H1 (cell line): ENCODE data around the gene MTURN. TPM values are rescaled to one million over a fixed set of nuclear protein-coding genes. Genes with fewer than 3 reads are reported as not detected.

Source experiments
- CTCF ChIA-PET: fragments of 300-600 bp; sonication (Branson Sonifier 250); formaldehyde crosslinking; loops from one replicate; lab custom pipeline; 2021; ENCODE audit not compliant: partially characterized antibody; lab: Charles Lee
- POLR2A ChIA-PET: fragments of 300-600 bp; sonication (Branson Sonifier 250); formaldehyde crosslinking; loops from one replicate; lab custom pipeline; 2021; ENCODE audit warnings: inconsistent platforms; ENCODE audit not compliant: partially characterized antibody; lab: Charles Lee
- DNase-seq, 2 experiments: peaks; one replicate each; pipeline versions ENCODE4 v3.0.0 to v3.0.0-alpha.2; 2010 to 2022; ENCODE audit warnings: low spot score in 2 of 2, low read depth in 1 of 2, mixed read lengths in 1 of 2
- FAIRE-seq: peaks from 2 replicates; lab custom pipeline; 2011; peaks lifted over from hg19 to GRCh38; lab: Jason Lieb, UNC
- H2AFZ ChIP-seq: 2 replicates; pipeline ENCODE4 v1.8.1; 2012; ENCODE audit warnings: low read length, inconsistent platforms
- H2AK5ac ChIP-seq: 2 replicates; pipeline ENCODE4 v1.6.1; 2013; ENCODE audit warnings: low read depth, low read length
- H2BK120ac ChIP-seq: replicated peaks from 2 replicates; pipeline ENCODE3; 2013; ENCODE audit warnings: low read depth, low read length, inconsistent platforms
- H2BK12ac ChIP-seq: 2 replicates; pipeline ENCODE4 v1.6.1; 2013; ENCODE audit warnings: low read depth, low read length
- H2BK15ac ChIP-seq: 2 replicates; pipeline ENCODE4 v1.6.1; 2013; ENCODE audit warnings: low read length
- H2BK20ac ChIP-seq: 2 replicates; pipeline ENCODE4 v1.6.1; 2013; ENCODE audit warnings: low read length
- H2BK5ac ChIP-seq: 2 replicates; pipeline ENCODE4 v1.6.1; 2013; ENCODE audit warnings: low read depth, low read length
- H3K14ac ChIP-seq: 2 replicates; pipeline ENCODE4 v1.6.1; 2013; ENCODE audit warnings: inconsistent platforms; ENCODE audit not compliant: insufficient read length
- H3K18ac ChIP-seq: 2 replicates; pipeline ENCODE4 v1.6.1; 2013; ENCODE audit warnings: low read length; ENCODE audit errors: extremely low read depth
- H3K23ac ChIP-seq: 2 replicates; pipeline ENCODE4 v1.6.1; 2013; ENCODE audit warnings: inconsistent platforms; ENCODE audit not compliant: insufficient read length
- H3K23me2 ChIP-seq: 2 replicates; pipeline ENCODE4 v1.6.1; 2013; ENCODE audit warnings: low read depth, low read length
- H3K27ac ChIP-seq: 2 replicates; pipeline ENCODE4 v1.6.1; 2011; ENCODE audit warnings: low read depth, low read length, inconsistent platforms
- H3K27me3 ChIP-seq, 4 experiments: replicated peaks in 1 of 4; 1 replicate in 1 of 4; 2 replicates in 3 of 4; pipeline versions ENCODE4 v1.6.1 to v1.8.1; 2011 to 2013; ENCODE audit warnings: low read length in 3 of 4, mild to moderate bottlenecking in 3 of 4, inconsistent platforms in 2 of 4, mixed read lengths in 2 of 4, moderate library complexity in 1 of 4; ENCODE audit not compliant: control insufficient read depth in 3 of 4, insufficient read depth in 3 of 4; ENCODE audit errors: extremely low read depth in 1 of 4
- H3K36me3 ChIP-seq, 4 experiments: 2 replicates each; pipeline versions ENCODE4 v1.6.1 to v1.8.1; 2011 to 2013; ENCODE audit warnings: mild to moderate bottlenecking in 4 of 4, low read length in 3 of 4, moderate library complexity in 2 of 4, control low read depth in 1 of 4, inconsistent platforms in 1 of 4; ENCODE audit not compliant: insufficient read depth in 4 of 4, control insufficient read depth in 2 of 4
- H3K4ac ChIP-seq: replicated peaks from 2 replicates; pipeline ENCODE3; 2013; ENCODE audit warnings: low read length, low read depth, mixed read lengths, inconsistent platforms; ENCODE audit not compliant: insufficient read length
- H3K4me1 ChIP-seq, 4 experiments: replicated peaks in 1 of 4; 1 replicate in 1 of 4; 2 replicates in 3 of 4; pipeline versions ENCODE4 v1.6.1 to v1.8.1; 2011 to 2013; ENCODE audit warnings: low read length in 3 of 4, inconsistent platforms in 2 of 4, mixed read lengths in 1 of 4; ENCODE audit not compliant: insufficient read depth in 4 of 4, control insufficient read depth in 3 of 4
- H3K4me2 ChIP-seq, 2 experiments: 2 replicates each; pipeline versions ENCODE4 v1.6.1 to v1.8.1; 2011 to 2013; ENCODE audit warnings: low read depth in 2 of 2, low read length in 2 of 2, control low read depth in 1 of 2, inconsistent platforms in 1 of 2, mild to moderate bottlenecking in 1 of 2; ENCODE audit not compliant: insufficient read depth in 1 of 2
- H3K4me3 ChIP-seq, 4 experiments: fragments of 200-600, 300-600 bp in 1 of 4; sonication (generic), shearing (Covaris generic), sonication (Bioruptor Twin) in 1 of 4; 2 replicates each; pipeline versions ENCODE4 v1.5.1 to v1.8.1; 2011 to 2016; ENCODE audit warnings: low read length in 4 of 4, low read depth in 3 of 4, control low read depth in 2 of 4, inconsistent platforms in 2 of 4, mild to moderate bottlenecking in 2 of 4, mixed read lengths in 1 of 4, moderate library complexity in 1 of 4; ENCODE audit not compliant: insufficient read depth in 2 of 4; ENCODE audit errors: extremely low read depth in 1 of 4
- H3K56ac ChIP-seq: replicated peaks from 2 replicates; pipeline ENCODE3; 2013; ENCODE audit warnings: low read depth, mild to moderate bottlenecking, mixed read lengths, low read length, inconsistent platforms; ENCODE audit not compliant: insufficient read length
- H3K79me1 ChIP-seq: 2 replicates; pipeline ENCODE4 v1.6.1; 2013; ENCODE audit warnings: low read depth, low read length, control low read depth
- H3K79me2 ChIP-seq, 2 experiments: 2 replicates each; pipeline versions ENCODE4 v1.6.1 to v1.8.1; 2012 to 2013; ENCODE audit warnings: low read length in 2 of 2, mild to moderate bottlenecking in 2 of 2, inconsistent platforms in 1 of 2; ENCODE audit not compliant: insufficient read depth in 2 of 2, control insufficient read depth in 1 of 2
- H3K9ac ChIP-seq, 4 experiments: replicated peaks in 1 of 4; 1 replicate in 1 of 4; 2 replicates in 3 of 4; pipeline versions ENCODE4 v1.6.1 to v1.8.1; 2011 to 2013; ENCODE audit warnings: low read depth in 3 of 4, low read length in 3 of 4, control low read depth in 2 of 4, mild to moderate bottlenecking in 2 of 4, moderate library complexity in 2 of 4, inconsistent platforms in 1 of 4; ENCODE audit errors: extremely low read depth in 1 of 4
- H3K9me3 ChIP-seq, 2 experiments: 2 replicates each; pipeline versions ENCODE4 v1.6.1 to v1.8.1; 2012 to 2013; ENCODE audit warnings: mild to moderate bottlenecking in 2 of 2, moderate library complexity in 2 of 2, control low read depth in 1 of 2, inconsistent platforms in 1 of 2, low read depth in 1 of 2, low read length in 1 of 2, mixed read lengths in 1 of 2; ENCODE audit not compliant: insufficient read depth in 2 of 2
- H4K20me1 ChIP-seq, 2 experiments: replicated peaks in 1 of 2; 2 replicates each; pipeline versions ENCODE3 to v1.8.1; 2011 to 2013; ENCODE audit warnings: inconsistent platforms in 2 of 2, low read length in 2 of 2, mild to moderate bottlenecking in 1 of 2; ENCODE audit not compliant: insufficient read depth in 2 of 2, control insufficient read depth in 1 of 2
- H4K5ac ChIP-seq: 2 replicates; pipeline ENCODE4 v1.6.1; 2013; ENCODE audit warnings: low read length, low read depth, mixed read lengths, inconsistent platforms; ENCODE audit not compliant: insufficient read length
- H4K8ac ChIP-seq: 2 replicates; pipeline ENCODE4 v1.8.0; 2013; ENCODE audit warnings: mild to moderate bottlenecking, moderate library complexity, low read length, inconsistent platforms; ENCODE audit not compliant: insufficient read depth; ENCODE audit errors: extremely low read depth
- H4K91ac ChIP-seq: replicated peaks from 2 replicates; pipeline ENCODE3; 2013; ENCODE audit warnings: low read length, mixed read lengths, inconsistent platforms; ENCODE audit not compliant: insufficient read length
- CTCF ChIP-seq, 3 experiments: IDR thresholded peaks; 1 replicate in 2 of 3; 2 replicates in 1 of 3; pipeline versions ENCODE4 v1.5.1 to v1.6.1; 2011; ENCODE audit warnings: low read length in 3 of 3, mild to moderate bottlenecking in 3 of 3, inconsistent platforms in 2 of 3, low read depth in 1 of 3, moderate library complexity in 1 of 3; ENCODE audit not compliant: insufficient read depth in 1 of 3; ENCODE audit errors: control extremely low read depth in 1 of 3
- RAD21 ChIP-seq, 2 experiments: IDR thresholded peaks in 1 of 2; conservative IDR thresholded peaks in 1 of 2; 2 replicates each; pipeline ENCODE4 v1.6.1; 2011; ENCODE audit warnings: low read depth in 2 of 2, low read length in 2 of 2, improper control_type of control experiment in 1 of 2, inconsistent platforms in 1 of 2, mild to moderate bottlenecking in 1 of 2, moderate library complexity in 1 of 2
- TCF12 ChIP-seq: IDR thresholded peaks from 2 replicates; pipeline ENCODE4 v1.6.1; 2011; ENCODE audit warnings: low read depth, mild to moderate bottlenecking, low read length
- whole genome bisulfite sequencing, 2 experiments: shearing (Covaris generic) in 1 of 2; methylation state at CpG; one replicate each; pipeline versions ENCODE4 v1.1.6 to v1.1.7; 2013 to 2015; ENCODE audit warnings: low lambda C conversion rate in 2 of 2, mixed read lengths in 2 of 2, inconsistent platforms in 1 of 2, low coverage in 1 of 2, missing lambda C conversion rate in 1 of 2; ENCODE audit not compliant: insufficient replicate concordance in 2 of 2, insufficient coverage in 1 of 2, insufficient read length in 1 of 2; ENCODE audit errors: extremely low coverage in 1 of 2, missing lambda C conversion rate in 1 of 2; 5-methylcytosine and 5-hydroxymethylcytosine counted together
- polyA plus RNA-seq, 7 experiments: library from polyadenylated mRNA; depleted of rRNA in 3 of 7; stranded (reverse) in 5 of 7; unstranded in 2 of 7; fragments of >200 nt in 5 of 7; fragments of 200-250 nt in 2 of 7; gene quantifications; 1 replicate in 5 of 7; 2 replicates in 1 of 7; 4 replicates in 1 of 7; pipeline versions ENCODE4 v1.2.1 to v1.2.3, GENCODE V29; 2011 to 2013; ENCODE audit warnings: missing spikeins in 2 of 7, mixed read lengths in 2 of 7
- total RNA-seq: library from RNA; stranded (reverse); fragmentation: NEBNext Ultra II Directional; extraction: Animal tissue kit (Norgen Biotek cat#: 25700); gene quantifications from 2 replicates; pipeline ENCODE4 v1.2.1, GENCODE V29; 2021

The MTURN gene
- total and polyA plus RNA-seq, 2 of the 8 experiments (the other 6 are each of a cell fraction or from before 2014, with no cell fraction given) = 2.6 to 5.8 TPM

- Histone ChIP-seq H3K23ac (no peak overlapping the region), H4K5ac (no peak overlapping the region), H3K27ac (no peak overlapping the region), H3K23me2 (no peaks in the 10 kb centered on the region), H3K79me2 (no peaks in the 10 kb centered on the region), H3K4ac (no peak overlapping the region), H3K9me3 (no peaks in the 10 kb centered on the region), H3K18ac (no peak overlapping the region), H2BK20ac (no peak overlapping the region), H4K20me1 (no peaks in the 10 kb centered on the region), H2BK15ac (no peak overlapping the region), H3K79me1 (no peaks in the 10 kb centered on the region), H4K91ac (no peak overlapping the region), H3K27me3 (no peaks in the 10 kb centered on the region), H2BK12ac (no peak overlapping the region), H4K8ac (no peak overlapping the region), H3K14ac (no peak overlapping the region), H2AK5ac (no peak overlapping the region; the same call in 1 of the 2 replicates), H3K4me1 (peaks cover 6 to 12% (median 11%) of the 10 kb centered on the region in 4 experiments), H3K4me2 (no peak overlapping the region), H2AFZ (no peak overlapping the region), H3K9ac (no peak overlapping the region)
- CTCF ChIA-PET = interaction anchor here (0.6 to 2.5 kb wide), 5 partner anchors 11 to 404 kb away, joined by 3 to 10 read pairs (median 4); no protein-coding TSS in a partner anchor
- 67% methylated on average over 6 of the region's 6 CpGs; no CpG with 5 or more reads in 1 of the 2 experiments for WGBS, 2 experiments
- no peak for FAIRE-seq
- POLR2A ChIA-PET = interaction anchor here (1.0 kb wide), 1 partner anchor 9 kb away, joined by 3 read pairs; no protein-coding TSS in a partner anchor
- DNase-seq = no peak
- TF ChIP-seq CTCF (IDR thresholded peaks at IDR 0.05; ENCODE audit: control extremely low read depth in 1 of 3, insufficient read depth in 1 of 3, low read depth in 1 of 3, low read length in 3 of 3) = peak in 2 of 3 experiments; percentile 18 to 51; a peak in 2 of 4 replicates
- peak in 1 of 2 experiments; percentile 2; a peak in 2 of 4 replicates for TF ChIP-seq RAD21 (IDR thresholded peaks at IDR 0.05 in 1 of 2, conservative IDR thresholded peaks at IDR 0.05 in 1 of 2; ENCODE audit: low read depth in 2 of 2, low read length in 2 of 2)
- TF ChIP-seq TCF12 = no peak
- TF ChIP-seq, all 59 proteins: peak for 2
- no peak overlapping the region for H2BK120ac ChIP-seq
- no peak overlapping the region for H3K4me3 ChIP-seq
- H3K56ac ChIP-seq = no peak overlapping the region
- H3K36me3 ChIP-seq = no peaks in the 10 kb centered on the region
- no peak overlapping the region; the same call in 1 of the 2 replicates for H2BK5ac ChIP-seq
Observed at GRCh38 chr7:30159698-30160143, 24.9 kb downstream of the MTURN start.
